ENCODE measurements around the gene JSRP1. TPM values are rescaled to one million over a fixed set of nuclear protein-coding genes. Genes with fewer than 3 reads are reported as not detected.

JSRP1 gene
- total RNA-seq, 1 experiment from 2014 or later, result 40.1 TPM

DNA sequence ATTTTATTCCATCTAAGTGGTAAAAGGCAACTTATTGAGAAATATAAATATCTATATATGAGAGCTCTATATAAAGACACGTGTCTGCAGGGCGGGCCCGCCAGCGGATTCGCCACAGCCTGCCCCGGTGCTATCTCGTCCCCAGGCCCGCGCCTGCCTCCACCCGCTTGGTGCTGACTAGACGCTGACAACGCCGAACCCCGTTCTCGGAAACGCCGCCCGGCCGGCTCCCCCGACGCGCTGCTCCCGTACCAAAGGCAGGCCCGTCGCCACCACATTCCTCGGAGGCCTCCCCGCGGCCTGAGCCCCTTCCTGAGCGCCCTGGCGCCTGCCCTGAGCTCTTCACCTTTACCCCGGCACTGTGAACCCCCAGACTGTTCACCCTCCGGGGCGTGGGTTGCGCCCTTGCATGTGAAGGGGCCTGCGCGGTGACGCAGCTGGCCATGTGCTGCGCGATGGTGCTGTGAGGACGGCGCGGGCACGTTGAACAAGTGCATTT, 26.1 kb downstream of the JSRP1 start:
- H3K36me3 ChIP-seq, result peaks cover 34% of the 10 kb centered on the region
- DNase-seq, result no peak
- H3K4me3 ChIP-seq, result no peak overlapping the region
- H3K27ac ChIP-seq, result no peak overlapping the region
- no peaks in the 10 kb centered on the region for H3K27me3 ChIP-seq
- H3K9me3 ChIP-seq (replicated peaks), result no peaks in the 10 kb centered on the region
- H3K4me1 ChIP-seq, result no peaks in the 10 kb centered on the region

GRCh38 chr19:2229103-2230032, 26.8 kb downstream of the JSRP1 start:
- no peaks in the 10 kb centered on the region for H3K4me1 ChIP-seq
- DNase-seq, result no peak

GRCh38 chr19:2228157-2229030, 27.8 kb downstream of the JSRP1 start:
- H3K4me3 ChIP-seq, result no peak overlapping the region
- H3K27me3 ChIP-seq, result no peaks in the 10 kb centered on the region
- H3K4me1 ChIP-seq, result no peaks in the 10 kb centered on the region
- peaks cover 39% of the 10 kb centered on the region for H3K36me3 ChIP-seq
- DNase-seq, result no peak
- no peaks in the 10 kb centered on the region for H3K9me3 ChIP-seq (replicated peaks)
- H3K27ac ChIP-seq, result no peak overlapping the region

More at GRCh38 chr19:2229103-2230032, 26.8 kb downstream of the JSRP1 start:
- no peak overlapping the region for H3K4me3 ChIP-seq
- H3K27me3 ChIP-seq, result no peaks in the 10 kb centered on the region
- H3K27ac ChIP-seq, result no peak overlapping the region
- H3K36me3 ChIP-seq, result peaks cover 39% of the 10 kb centered on the region
- no peaks in the 10 kb centered on the region for H3K9me3 ChIP-seq (replicated peaks)

GRCh38 chr19:2227415-2228156, 28.6 kb downstream of the JSRP1 start:
- H3K9me3 ChIP-seq (replicated peaks), result no peaks in the 10 kb centered on the region
- H3K27me3 ChIP-seq, result no peaks in the 10 kb centered on the region
- DNase-seq, result no peak
- no peak overlapping the region for H3K27ac ChIP-seq
- H3K36me3 ChIP-seq, result peaks cover 33% of the 10 kb centered on the region
- no peak overlapping the region for H3K4me3 ChIP-seq
- no peaks in the 10 kb centered on the region for H3K4me1 ChIP-seq

- peaks cover 36% of the 10 kb centered on the region for H3K36me3 ChIP-seq
Observed at GRCh38 chr19:2226840-2227360, 29.3 kb downstream of the JSRP1 start.

DNA sequence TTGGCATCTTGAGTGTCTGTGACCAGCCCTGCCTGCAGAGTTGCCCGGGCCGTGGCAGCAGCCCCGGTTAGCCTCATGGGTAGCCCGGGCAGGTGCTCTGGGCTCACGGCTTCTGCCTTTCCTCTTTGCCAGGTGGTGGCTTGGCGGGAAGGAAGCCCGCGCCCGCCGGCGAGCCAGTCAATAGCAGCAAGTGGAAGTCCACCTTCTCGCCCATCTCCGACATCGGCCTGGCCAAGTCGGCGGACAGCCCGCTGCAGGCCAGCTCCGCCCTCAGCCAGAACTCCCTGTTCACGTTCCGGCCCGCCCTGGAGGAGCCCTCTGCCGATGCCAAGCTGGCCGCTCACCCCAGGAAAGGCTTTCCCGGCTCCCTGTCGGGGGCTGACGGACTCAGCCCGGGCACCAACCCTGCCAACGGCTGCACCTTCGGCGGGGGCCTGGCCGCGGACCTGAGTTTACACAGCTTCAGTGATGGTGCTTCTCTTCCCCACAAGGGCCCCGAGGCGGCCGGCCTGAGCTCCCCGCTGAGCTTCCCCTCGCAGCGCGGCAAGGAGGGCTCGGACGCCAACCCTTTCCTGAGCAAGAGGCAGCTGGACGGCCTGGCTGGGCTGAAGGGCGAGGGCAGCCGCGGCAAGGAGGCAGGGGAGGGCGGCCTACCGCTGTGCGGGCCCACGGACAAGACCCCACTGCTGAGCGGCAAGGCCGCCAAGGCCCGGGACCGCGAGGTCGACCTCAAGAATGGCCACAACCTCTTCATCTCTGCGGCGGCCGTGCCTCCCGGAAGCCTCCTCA, 30.0 kb downstream of the JSRP1 start:
- Histone ChIP-seq H3K4me3 (no peak overlapping the region), H3K9me3 (replicated peaks) (no peaks in the 10 kb centered on the region), H3K27me3 (no peaks in the 10 kb centered on the region), H3K36me3 (peaks cover 38% of the 10 kb centered on the region), H3K27ac (no peak overlapping the region), H3K4me1 (no peaks in the 10 kb centered on the region)
- DNase-seq, result no peak

More at GRCh38 chr19:2226840-2227360, 29.3 kb downstream of the JSRP1 start:
- Histone ChIP-seq H3K4me3 (no peak overlapping the region), H3K4me1 (no peaks in the 10 kb centered on the region), H3K27ac (no peak overlapping the region), H3K9me3 (replicated peaks) (no peaks in the 10 kb centered on the region), H3K27me3 (no peaks in the 10 kb centered on the region)
- no peak for DNase-seq

GRCh38 chr19:2225415-2226050, 30.7 kb downstream of the JSRP1 start:
- peaks cover 39% of the 10 kb centered on the region for H3K36me3 ChIP-seq
- no peak for DNase-seq

DNA sequence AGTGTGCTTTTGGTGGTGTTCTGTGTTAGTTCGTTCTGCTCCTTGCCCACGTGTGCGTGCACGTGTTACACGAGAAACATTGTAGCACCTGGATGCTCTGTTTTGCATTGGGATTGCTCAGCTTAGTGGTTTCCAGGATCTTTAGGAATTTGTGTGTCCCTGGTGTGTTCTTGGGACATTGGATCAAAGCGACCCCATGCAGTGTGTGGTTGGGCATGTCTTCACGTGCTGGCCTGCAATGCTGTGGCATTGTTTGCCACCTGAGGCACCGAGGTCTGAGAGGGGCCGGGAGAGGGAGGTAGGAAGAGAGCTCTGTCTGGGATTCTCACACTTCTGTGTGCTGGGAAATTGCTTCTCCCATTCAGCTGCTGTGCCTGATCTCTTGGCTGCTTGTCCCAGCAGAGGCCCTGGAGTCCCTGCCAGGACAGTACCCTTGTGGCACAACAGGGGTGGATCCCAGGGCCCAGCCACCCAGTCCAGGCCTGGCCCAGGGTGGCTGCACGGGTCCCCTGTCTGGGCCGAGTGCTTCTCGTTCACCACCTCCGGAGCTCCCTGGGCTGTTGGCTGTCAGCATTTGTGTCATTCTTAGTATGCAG, 31.4 kb downstream of the JSRP1 start:
- Histone ChIP-seq H3K27ac (no peak overlapping the region), H3K36me3 (peaks cover 41% of the 10 kb centered on the region), H3K4me3 (no peak overlapping the region), H3K4me1 (no peaks in the 10 kb centered on the region), H3K9me3 (replicated peaks) (no peaks in the 10 kb centered on the region), H3K27me3 (no peaks in the 10 kb centered on the region)
- DNase-seq, result no peak

More at GRCh38 chr19:2225415-2226050, 30.7 kb downstream of the JSRP1 start:
- Histone ChIP-seq H3K4me1 (no peaks in the 10 kb centered on the region), H3K27ac (no peak overlapping the region), H3K4me3 (no peak overlapping the region), H3K27me3 (no peaks in the 10 kb centered on the region), H3K9me3 (replicated peaks) (no peaks in the 10 kb centered on the region)

DNA sequence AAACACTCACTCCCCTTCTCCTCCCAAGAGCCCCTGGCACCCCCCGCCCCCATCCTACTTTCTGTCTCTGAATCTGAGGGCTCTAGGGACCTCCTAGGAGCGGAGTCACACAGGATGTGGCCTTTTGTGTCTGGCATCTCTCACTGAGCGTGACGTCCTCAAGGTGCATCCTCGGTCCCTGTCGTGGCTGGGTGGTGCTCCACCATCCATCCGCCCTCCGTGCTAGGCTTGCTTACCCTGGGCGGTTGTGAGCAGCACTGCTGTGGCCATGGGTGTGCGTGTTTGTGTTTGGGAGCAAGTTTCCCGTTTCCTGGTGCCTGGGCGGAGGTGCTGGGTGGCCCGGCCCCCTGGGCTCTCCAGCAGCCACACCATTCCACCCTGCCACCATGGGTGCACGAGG, 32.3 kb downstream of the JSRP1 start:
- DNase-seq, result no peak
- Histone ChIP-seq H3K27ac (no peak overlapping the region), H3K36me3 (peaks cover 37% of the 10 kb centered on the region), H3K9me3 (replicated peaks) (no peaks in the 10 kb centered on the region), H3K4me3 (no peak overlapping the region), H3K27me3 (no peaks in the 10 kb centered on the region), H3K4me1 (no peaks in the 10 kb centered on the region)

GRCh38 chr19:2223391-2223790, 32.8 kb downstream of the JSRP1 start:
- H3K36me3 ChIP-seq, result peaks cover 32% of the 10 kb centered on the region
- DNase-seq, result no peak
- no peak overlapping the region for H3K4me3 ChIP-seq
- H3K27ac ChIP-seq, result no peak overlapping the region
- H3K9me3 ChIP-seq (replicated peaks), result no peaks in the 10 kb centered on the region
- no peaks in the 10 kb centered on the region for H3K27me3 ChIP-seq
- H3K4me1 ChIP-seq, result no peaks in the 10 kb centered on the region

- no peak overlapping the region for H3K4me3 ChIP-seq
- no peak overlapping the region for H3K27ac ChIP-seq
- no peaks in the 10 kb centered on the region for H3K9me3 ChIP-seq (replicated peaks)
- no peak for DNase-seq
- no peaks in the 10 kb centered on the region for H3K27me3 ChIP-seq
- H3K36me3 ChIP-seq, result peaks cover 34% of the 10 kb centered on the region
- H3K4me1 ChIP-seq, result no peaks in the 10 kb centered on the region
Observed at GRCh38 chr19:2221918-2222317, 34.3 kb downstream of the JSRP1 start.

DNA sequence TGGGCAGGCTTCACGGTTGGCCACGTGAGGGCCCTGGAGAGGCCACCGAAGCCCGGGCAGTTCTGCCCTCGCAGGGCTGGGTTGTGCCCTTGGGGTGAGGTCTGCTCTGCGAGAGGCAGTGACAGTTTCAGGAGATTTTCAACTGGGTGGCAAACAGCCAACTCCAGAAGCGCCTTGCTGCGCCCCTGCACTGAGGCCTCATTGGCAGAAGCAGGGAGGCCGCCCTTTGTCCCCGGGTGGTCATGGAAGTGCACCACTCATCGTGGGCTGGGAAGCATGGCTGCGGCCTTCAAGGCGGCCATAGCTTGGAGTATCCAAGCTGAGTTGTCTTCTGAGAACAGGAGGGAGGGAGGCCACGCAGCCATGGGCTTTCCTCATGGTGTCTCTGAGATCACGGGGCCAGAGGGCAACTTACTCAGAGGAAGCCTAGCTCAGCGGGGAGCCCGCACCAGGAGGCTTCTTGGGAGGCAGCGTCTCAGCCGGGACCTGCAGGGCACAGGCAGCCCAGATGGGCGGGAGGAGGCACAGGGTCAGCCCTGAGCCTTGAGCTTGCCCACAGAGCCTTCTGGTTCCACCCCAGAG, 34.9 kb downstream of the JSRP1 start:
- H3K27ac ChIP-seq, result no peak overlapping the region
- no peaks in the 10 kb centered on the region for H3K4me1 ChIP-seq
- H3K27me3 ChIP-seq, result no peaks in the 10 kb centered on the region
- no peaks in the 10 kb centered on the region for H3K9me3 ChIP-seq (replicated peaks)
- H3K36me3 ChIP-seq, result peaks cover 36% of the 10 kb centered on the region
- no peak for DNase-seq
- H3K4me3 ChIP-seq, result no peak overlapping the region

GRCh38 chr19:2219726-2220125, 36.5 kb downstream of the JSRP1 start:
- Histone ChIP-seq H3K36me3 (peaks cover 40% of the 10 kb centered on the region), H3K27me3 (no peaks in the 10 kb centered on the region)

More at GRCh38 chr19:2219726-2220125, 36.5 kb downstream of the JSRP1 start:
- Histone ChIP-seq H3K4me3 (no peak overlapping the region), H3K9me3 (replicated peaks) (no peaks in the 10 kb centered on the region), H3K27ac (no peak overlapping the region), H3K4me1 (peaks cover 6% of the 10 kb centered on the region)
- DNase-seq, result no peak
